ENCODE data around the gene KRTDAP. TPM values are rescaled to one million over a fixed set of nuclear protein-coding genes. Genes with fewer than 3 reads are reported as not detected.

KRTDAP gene
- total RNA-seq, 1 donor from 2014 or later, result not detected

GRCh38 chr19:35447606-35448469 lies 42.4 kb downstream of the KRTDAP start, which contains the start of gene FFAR2:
FFAR2 (plus strand) TSS chr19:35448257; CDS start chr19:35449715, 1,458 bp downstream.
- TF ChIP-seq CTCF (IDR thresholded peaks at IDR 0.05; ENCODE audit: partially characterized antibody, unreplicated experiment), result no peak
- Mint-ChIP-seq H3K27me3 (ENCODE audit: unreplicated experiment) (peaks cover 11% of the 10 kb centered on the region), H3K4me3 (ENCODE audit: unreplicated experiment) (no peak within 1 kb of the TSS), H3K4me1 (ENCODE audit: low read depth, unreplicated experiment) (no peaks in the 10 kb centered on the region), H3K9me3 (ENCODE audit: unreplicated experiment) (peaks cover 4% of the 10 kb centered on the region), H3K27ac (ENCODE audit: unreplicated experiment) (no peak within 1 kb of the TSS), H3K36me3 (ENCODE audit: unreplicated experiment) (no peaks in the 10 kb centered on the region)
- no peak for DNase-seq

DNA sequence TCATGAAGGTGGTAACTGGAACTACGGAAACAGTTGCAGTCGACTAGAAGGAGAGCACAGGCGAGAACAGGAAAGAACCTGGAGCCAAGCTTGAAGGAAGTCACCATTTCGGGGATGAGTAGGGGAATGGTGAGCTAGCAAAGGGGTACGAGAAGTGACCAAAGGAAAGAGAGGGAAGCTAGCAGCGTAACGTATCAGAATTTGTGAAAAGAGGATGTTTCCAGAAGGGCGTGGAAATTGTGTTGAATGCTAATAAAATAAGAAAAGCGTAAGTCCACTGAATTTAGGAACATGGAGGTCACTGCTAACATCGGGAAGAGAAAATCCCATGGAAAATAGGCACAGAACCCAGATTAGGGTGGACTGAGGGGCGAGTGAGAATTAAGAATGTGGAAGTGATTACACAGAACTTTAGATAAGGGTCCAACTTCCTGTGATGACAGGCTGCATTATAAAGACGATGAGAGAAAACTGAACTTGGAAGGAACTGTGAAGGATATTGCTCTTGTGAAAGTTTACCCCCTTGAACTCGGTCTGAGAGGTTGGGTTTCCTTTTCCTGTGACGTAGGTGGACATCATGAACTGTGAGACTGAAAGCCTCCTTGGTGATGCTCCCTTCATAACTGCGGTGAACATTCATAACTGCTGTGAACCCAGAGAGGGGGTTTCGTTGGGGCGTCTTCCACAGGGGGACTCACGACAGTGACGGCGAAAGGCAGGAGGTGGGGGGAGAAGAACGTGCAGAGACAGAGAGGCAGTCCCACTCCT lies 44.3 kb downstream of the KRTDAP start:
- no peak for TF ChIP-seq CTCF (IDR thresholded peaks at IDR 0.05; ENCODE audit: partially characterized antibody, unreplicated experiment)
- no peak overlapping the region for H3K4me3 Mint-ChIP-seq (ENCODE audit: unreplicated experiment)
- H3K4me1 Mint-ChIP-seq (ENCODE audit: low read depth, unreplicated experiment), result no peaks in the 10 kb centered on the region
- H3K36me3 Mint-ChIP-seq (ENCODE audit: unreplicated experiment), result no peaks in the 10 kb centered on the region
- peaks cover 11% of the 10 kb centered on the region for H3K27me3 Mint-ChIP-seq (ENCODE audit: unreplicated experiment)
- no peak overlapping the region for H3K27ac Mint-ChIP-seq (ENCODE audit: unreplicated experiment)
- DNase-seq, result no peak
- H3K9me3 Mint-ChIP-seq (ENCODE audit: unreplicated experiment), result peaks cover 1% of the 10 kb centered on the region

- H3K36me3 Mint-ChIP-seq (ENCODE audit: unreplicated experiment), result no peaks in the 10 kb centered on the region
- H3K27me3 Mint-ChIP-seq (ENCODE audit: unreplicated experiment), result peaks cover 11% of the 10 kb centered on the region
- H3K4me1 Mint-ChIP-seq (ENCODE audit: low read depth, unreplicated experiment), result no peaks in the 10 kb centered on the region
- H3K27ac Mint-ChIP-seq (ENCODE audit: unreplicated experiment), result no peak overlapping the region
- H3K4me3 Mint-ChIP-seq (ENCODE audit: unreplicated experiment), result no peak overlapping the region
- no peak for TF ChIP-seq CTCF (IDR thresholded peaks at IDR 0.05; ENCODE audit: partially characterized antibody, unreplicated experiment)
- H3K9me3 Mint-ChIP-seq (ENCODE audit: unreplicated experiment), result no peaks in the 10 kb centered on the region
- no peak for DNase-seq
Observed at GRCh38 chr19:35444735-35445134, 45.5 kb downstream of the KRTDAP start.

DNA sequence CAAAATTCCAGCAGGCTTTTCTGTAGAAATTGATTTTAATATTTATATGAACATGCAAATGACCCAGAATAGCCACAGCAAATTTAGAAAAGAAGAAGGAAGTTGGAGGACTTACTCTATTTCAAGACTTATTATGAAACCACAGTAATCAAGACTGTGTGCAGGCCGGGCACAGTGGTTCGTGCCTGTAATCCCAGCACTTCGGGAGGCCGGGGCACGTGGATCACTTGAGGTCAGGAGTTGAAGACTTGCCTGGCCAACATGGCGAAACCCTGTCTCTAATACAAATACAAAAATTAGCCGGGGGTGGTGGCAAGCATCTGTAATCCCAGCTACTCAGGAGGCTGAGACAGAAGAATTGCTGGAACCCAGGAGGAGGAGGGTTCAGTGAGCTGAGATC lies 48.2 kb downstream of the KRTDAP start:
- no peak for TF ChIP-seq CTCF (IDR thresholded peaks at IDR 0.05; ENCODE audit: partially characterized antibody, unreplicated experiment)
- H3K4me1 Mint-ChIP-seq (ENCODE audit: low read depth, unreplicated experiment), result no peaks in the 10 kb centered on the region
- no peaks in the 10 kb centered on the region for H3K36me3 Mint-ChIP-seq (ENCODE audit: unreplicated experiment)

More for the DNA sequence above, 48.2 kb downstream of the KRTDAP start:
- H3K9me3 Mint-ChIP-seq (ENCODE audit: unreplicated experiment), result no peaks in the 10 kb centered on the region
- H3K27ac Mint-ChIP-seq (ENCODE audit: unreplicated experiment), result no peak overlapping the region
- H3K27me3 Mint-ChIP-seq (ENCODE audit: unreplicated experiment), result peaks cover 8% of the 10 kb centered on the region
- no peak overlapping the region for H3K4me3 Mint-ChIP-seq (ENCODE audit: unreplicated experiment)
- DNase-seq, result no peak
